K562 (cell line): Measurements from ENCODE around the gene ROBO2. TPM values are rescaled to one million over a fixed set of nuclear protein-coding genes. Genes with fewer than 3 reads are reported as not detected.

Experiments
- ATAC-seq: fragments of 200-7000 bp; cut with Tn5 transposase; 3 replicates; pipeline ENCODE4 v1.9.1; 2020; ENCODE audit warnings: moderate library complexity
- BruUV-seq: library from RNA; stranded (reverse); fragments of 400-500 nt; replicated peaks from 2 replicates; lab custom pipeline; 2021; lab: Mats Ljungman, UMichigan
- CTCF ChIA-PET: fragments of 300-600 bp; formaldehyde crosslinking; extraction: SDS; loops from one replicate; lab custom pipeline; 2021; ENCODE audit warnings: low intra/inter-chr PET ratio; lab: Yijun Ruan, JAX
- POLR2A ChIA-PET: fragments of 300-600, 350-650 bp; sonication (Branson Sonifier 250); formaldehyde crosslinking; extraction: SDS; loops from one replicate; lab custom pipeline; 2021; ENCODE audit warnings: antibody characterized with exemption, inconsistent platforms; lab: Yijun Ruan, JAX
- DNase-seq, 4 experiments: peaks; one replicate each; pipeline versions ENCODE4 v3.0.0 to v3.0.0-alpha.2; 2011 to 2018; ENCODE audit warnings: low spot score in 3 of 4, mixed read lengths in 3 of 4; ENCODE audit errors: extremely low read depth in 1 of 4
- FAIRE-seq: peaks from 2 replicates; lab custom pipeline; 2011; peaks lifted over from hg19 to GRCh38; lab: Jason Lieb, UNC
- H2AFZ ChIP-seq: 2 replicates; pipeline ENCODE4 v1.6.0; 2011; ENCODE audit warnings: low read depth, low read length, control low read depth, inconsistent platforms
- H3K27ac ChIP-seq: fragments of 200-600 bp; 3 replicates; pipeline ENCODE4 v1.8.0; 2011; ENCODE audit warnings: low read depth, mild to moderate bottlenecking, control low read depth, inconsistent platforms, low read length, moderate library complexity, mixed read lengths; ENCODE audit errors: extremely low read depth
- H3K27me3 ChIP-seq, 2 experiments: fragments of 300-600 bp in 1 of 2; 2 replicates in 1 of 2; 3 replicates in 1 of 2; pipeline versions ENCODE4 v1.6.0 to v1.8.0; 2011; ENCODE audit warnings: inconsistent platforms in 2 of 2, low read length in 2 of 2, mild to moderate bottlenecking in 1 of 2, mixed read lengths in 1 of 2, moderate library complexity in 1 of 2; ENCODE audit not compliant: control insufficient read depth in 2 of 2, insufficient read depth in 2 of 2
- H3K36me3 ChIP-seq: fragments of 300-600 bp; 3 replicates; pipeline ENCODE4 v1.8.0; 2011; ENCODE audit warnings: mild to moderate bottlenecking, low read length, inconsistent platforms; ENCODE audit not compliant: control insufficient read depth, insufficient read depth
- H3K4me1 ChIP-seq, 2 experiments: fragments of 200-600 bp in 1 of 2; replicated peaks in 1 of 2; 2 replicates in 1 of 2; 3 replicates in 1 of 2; pipeline versions ENCODE4 v1.5.1 to v1.8.0; 2011; ENCODE audit warnings: inconsistent platforms in 2 of 2, low read length in 2 of 2, mild to moderate bottlenecking in 1 of 2, mixed read lengths in 1 of 2, moderate library complexity in 1 of 2; ENCODE audit not compliant: control insufficient read depth in 2 of 2, insufficient read depth in 2 of 2
- H3K4me2 ChIP-seq: 2 replicates; pipeline ENCODE4 v1.6.1; 2011; ENCODE audit warnings: low read length, control low read depth, inconsistent platforms, mixed read lengths; ENCODE audit not compliant: insufficient read depth
- H3K4me3 ChIP-seq: fragments of 200-600 bp; sonication (generic), shearing (Covaris generic); 2 replicates; pipeline ENCODE4 v1.5.1; 2016; ENCODE audit warnings: control low read depth, inconsistent platforms
- H3K79me2 ChIP-seq: fragments of 200-600 bp; 3 replicates; pipeline ENCODE4 v1.8.0; 2011; ENCODE audit warnings: low read length, inconsistent platforms; ENCODE audit not compliant: control insufficient read depth, insufficient read depth
- H3K9ac ChIP-seq, 2 experiments: 2 replicates each; pipeline versions ENCODE4 v1.6.0 to v1.6.1; 2011; ENCODE audit warnings: low read depth in 2 of 2, low read length in 2 of 2, control low read depth in 1 of 2, inconsistent platforms in 1 of 2, mild to moderate bottlenecking in 1 of 2, mixed read lengths in 1 of 2; ENCODE audit not compliant: insufficient read depth in 1 of 2
- H3K9me1 ChIP-seq: one replicate; pipeline ENCODE4 v1.6.0; 2011; ENCODE audit warnings: inconsistent platforms, mild to moderate bottlenecking, low read length, moderate library complexity; ENCODE audit not compliant: control insufficient read depth, insufficient read depth
- H3K9me3 ChIP-seq: replicated peaks from 2 replicates; pipeline ENCODE4 v1.5.1; 2011; ENCODE audit warnings: low read depth, low read length, inconsistent platforms; ENCODE audit not compliant: control insufficient read depth, insufficient read depth
- H4K20me1 ChIP-seq: replicated peaks from 2 replicates; pipeline ENCODE4 v1.6.1; 2011; ENCODE audit warnings: low read length, inconsistent platforms, mixed read lengths; ENCODE audit not compliant: control insufficient read depth, insufficient read depth
- CEBPB ChIP-seq: fragments of 450-650 bp; IDR thresholded peaks from 2 replicates; pipeline ENCODE4 v1.6.1; 2016; ENCODE audit warnings: missing genetic modification characterization, missing compliant biosample characterization
- CEBPG ChIP-seq, 3 experiments: fragments of 200-800 bp in 1 of 3; sonication (Bioruptor generic) in 1 of 3; sonication (generic) in 1 of 3; formaldehyde crosslinking in 1 of 3; IDR thresholded peaks in 2 of 3; conservative IDR thresholded peaks in 1 of 3; 2 replicates each; pipeline versions ENCODE4 v1.6.1 to v1.8.0; 2016 to 2022; ENCODE audit warnings: missing compliant biosample characterization in 2 of 3, missing genetic modification characterization in 2 of 3, mild to moderate bottlenecking in 1 of 3, missing genetic modification reagents in 1 of 3
- KLF1 ChIP-seq: fragments of 450-650 bp; IDR thresholded peaks from 2 replicates; pipeline ENCODE4 v1.6.1; 2016; ENCODE audit warnings: missing genetic modification characterization, missing compliant biosample characterization
- MCM2 ChIP-seq: fragments of 450-650 bp; IDR thresholded peaks from 2 replicates; pipeline ENCODE4 v1.6.1; 2017; ENCODE audit warnings: low read depth, mild to moderate bottlenecking
- MCM3 ChIP-seq: fragments of 450-650 bp; IDR thresholded peaks from 2 replicates; pipeline ENCODE4 v1.6.1; 2016
- MEIS2 ChIP-seq: fragments of 450-650 bp; IDR thresholded peaks from 2 replicates; pipeline ENCODE4 v1.6.1; 2014; ENCODE audit warnings: mild to moderate bottlenecking; ENCODE audit not compliant: partially characterized antibody
- POLR2H ChIP-seq: IDR thresholded peaks from 2 replicates; pipeline ENCODE4 v1.6.1; 2016; ENCODE audit warnings: missing genetic modification characterization, low read depth, mild to moderate bottlenecking, control low read depth, missing compliant biosample characterization, moderate library complexity
- RAD51 ChIP-seq: fragments of 450-650 bp; IDR thresholded peaks from 2 replicates; pipeline ENCODE4 v1.7.1; 2016; ENCODE audit warnings: low read depth, mild to moderate bottlenecking, borderline replicate concordance
- XRCC3 ChIP-seq: fragments of 450-650 bp; IDR thresholded peaks from 2 replicates; pipeline ENCODE4 v1.6.1; 2017; ENCODE audit warnings: mild to moderate bottlenecking, moderate library complexity
- ZNF780A ChIP-seq: fragments of 250-450 bp; sonication (Bioruptor Pico); IDR thresholded peaks from 2 replicates; pipeline ENCODE4 v1.5.0; 2021; ENCODE audit warnings: mild to moderate bottlenecking
- WGBS: fragments of 100-300 bp; shearing (Covaris generic); methylation state at CpG from one replicate; pipeline ENCODE4 v1.1.6; 2016; ENCODE audit warnings: low coverage, mixed read lengths; ENCODE audit not compliant: insufficient coverage; ENCODE audit errors: missing lambda C conversion rate; 5-methylcytosine and 5-hydroxymethylcytosine counted together
- in situ Hi-C: fragments of 300-500 bp; cut with MboI; formaldehyde crosslinking; loops from 4 replicates; pipeline ENCODE4 v1.15.0; 2018; ENCODE audit warnings: inconsistent platforms, mixed read lengths
- intact Hi-C: fragments of 100-400 bp; cut with micrococcal nuclease; formaldehyde crosslinking; loops from 2 replicates; pipeline ENCODE4 v1.14.2; 2022
- polyA plus RNA-seq, 8 experiments: library from polyadenylated mRNA; depleted of rRNA in 4 of 8; stranded (reverse) in 5 of 8; unstranded in 3 of 8; fragments of >200 nt; fragmentation: Nextera tagmentation in 2 of 8; fragmentation: Illumina TruSeq in 1 of 8; extraction: Ambion mirVana in 2 of 8; extraction: Trizol in 1 of 8; gene quantifications; 2 replicates each; pipeline versions ENCODE4 v1.2.1 to v1.2.3, GENCODE V29; 2011 to 2014; ENCODE audit warnings: inconsistent platforms in 1 of 8, missing spikeins in 1 of 8
- total RNA-seq, 7 experiments: library from RNA; depleted of rRNA in 6 of 7; stranded (reverse); fragments of >200 nt in 6 of 7; fragmentation: Illumina TruSeq in 2 of 7; extraction: Trizol in 2 of 7; gene quantifications; 2 replicates each; pipeline versions ENCODE4 v1.2.1 to v1.2.3, GENCODE V29; 2011 to 2021; ENCODE audit warnings: low replicate concordance in 1 of 7
- TF ChIP-seq, protein P1 (sequence below): fragments of 200-600 bp; sonication (generic); IDR thresholded peaks from one replicate; pipeline ENCODE4 v1.6.1; 2012; ENCODE audit warnings: mild to moderate bottlenecking, low read depth, low read length, inconsistent platforms

Gene ROBO2
- total and polyA plus RNA-seq, 9 of the 15 experiments (the other 6 are each of a cell fraction or from before 2014, with no cell fraction given) = 0.84 to 3.0 (median 1.7) TPM

DNA sequence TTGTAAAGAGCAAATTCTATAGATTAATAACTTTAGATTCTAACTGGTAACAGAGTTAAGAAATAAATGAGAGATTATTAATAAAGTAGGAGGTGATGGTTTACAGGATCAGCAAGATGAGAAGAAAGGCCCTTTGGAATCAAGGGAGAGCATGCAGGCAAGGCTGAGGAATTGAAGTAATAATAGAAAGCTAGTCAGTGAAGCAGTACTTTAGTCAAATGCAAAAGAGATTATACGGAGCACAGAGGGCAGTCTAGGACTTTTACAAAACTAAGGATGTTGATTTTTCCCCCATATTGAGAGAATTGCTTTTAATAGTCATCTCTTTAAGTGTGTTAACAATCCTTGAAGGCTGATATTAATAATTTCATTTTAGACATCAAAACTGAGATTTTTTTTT is 146.4 kb downstream of the ROBO2 start (continued):
- no peak for TF ChIP-seq KLF1 (tag)

DNA sequence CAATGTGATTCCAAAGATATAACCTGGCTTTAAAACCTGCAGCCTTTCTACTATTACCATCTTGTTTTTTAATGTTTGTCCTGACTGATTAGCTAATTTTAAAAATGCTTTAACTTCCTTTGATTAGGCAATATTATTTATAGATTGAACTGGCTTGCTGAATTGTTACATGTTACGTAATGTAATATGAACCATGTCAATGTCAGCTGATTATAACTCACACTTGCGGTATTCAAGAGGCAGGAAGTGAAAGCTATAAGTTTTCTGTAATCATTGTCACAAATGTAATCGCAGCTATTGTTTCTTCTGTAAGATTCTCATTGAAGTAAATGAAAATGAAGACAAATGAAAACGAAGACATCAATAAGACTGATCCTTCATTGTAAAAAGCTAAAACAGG is 146.8 kb downstream of the ROBO2 start:
- Histone ChIP-seq H3K9ac (no peak overlapping the region), H2AFZ (no peak overlapping the region), H3K79me2 (no peaks in the 10 kb centered on the region), H3K36me3 (no peaks in the 10 kb centered on the region), H3K9me1 (no peaks in the 10 kb centered on the region), H4K20me1 (no peaks in the 10 kb centered on the region), H3K4me3 (no peak overlapping the region), H3K27me3 (no peaks in the 10 kb centered on the region), H3K9me3 (no peaks in the 10 kb centered on the region), H3K4me1 (peaks cover 0 to 10% of the 10 kb centered on the region in 2 experiments; a peak in 2 of 5 replicates), H3K4me2 (no peak overlapping the region), H3K27ac (no peak overlapping the region)
- in situ Hi-C loops (no loop called here), intact Hi-C loops (no loop called here)
- ChIA-PET CTCF (no interaction called here), POLR2A (no interaction called here)
- no peak for DNase-seq
- BruUV-seq = no TSS peak
- no peak for FAIRE-seq
- ATAC-seq = no peak
- WGBS = 3% methylated on average over 4 of the region's 4 CpGs
- TF ChIP-seq MCM3 = no peak
- TF ChIP-seq MCM2 = no peak
- peak; percentile 70 for TF ChIP-seq MEIS2
- TF ChIP-seq XRCC3 = no peak
- no peak for TF ChIP-seq CEBPG (CRISPR knock-in tag; IDR thresholded peaks at IDR 0.05)
- peak; percentile 70 to 85 for TF ChIP-seq CEBPG (tag; conservative IDR thresholded peaks at IDR 0.05 in 1 of 2, IDR thresholded peaks at IDR 0.05 in 1 of 2)
- peak; percentile 59; the same call in 1 of the 2 replicates for TF ChIP-seq CEBPB (tag)
- TF ChIP-seq POLR2H (tag) = no peak
- no peak for TF ChIP-seq RAD51
- TF ChIP-seq, protein P1, sequence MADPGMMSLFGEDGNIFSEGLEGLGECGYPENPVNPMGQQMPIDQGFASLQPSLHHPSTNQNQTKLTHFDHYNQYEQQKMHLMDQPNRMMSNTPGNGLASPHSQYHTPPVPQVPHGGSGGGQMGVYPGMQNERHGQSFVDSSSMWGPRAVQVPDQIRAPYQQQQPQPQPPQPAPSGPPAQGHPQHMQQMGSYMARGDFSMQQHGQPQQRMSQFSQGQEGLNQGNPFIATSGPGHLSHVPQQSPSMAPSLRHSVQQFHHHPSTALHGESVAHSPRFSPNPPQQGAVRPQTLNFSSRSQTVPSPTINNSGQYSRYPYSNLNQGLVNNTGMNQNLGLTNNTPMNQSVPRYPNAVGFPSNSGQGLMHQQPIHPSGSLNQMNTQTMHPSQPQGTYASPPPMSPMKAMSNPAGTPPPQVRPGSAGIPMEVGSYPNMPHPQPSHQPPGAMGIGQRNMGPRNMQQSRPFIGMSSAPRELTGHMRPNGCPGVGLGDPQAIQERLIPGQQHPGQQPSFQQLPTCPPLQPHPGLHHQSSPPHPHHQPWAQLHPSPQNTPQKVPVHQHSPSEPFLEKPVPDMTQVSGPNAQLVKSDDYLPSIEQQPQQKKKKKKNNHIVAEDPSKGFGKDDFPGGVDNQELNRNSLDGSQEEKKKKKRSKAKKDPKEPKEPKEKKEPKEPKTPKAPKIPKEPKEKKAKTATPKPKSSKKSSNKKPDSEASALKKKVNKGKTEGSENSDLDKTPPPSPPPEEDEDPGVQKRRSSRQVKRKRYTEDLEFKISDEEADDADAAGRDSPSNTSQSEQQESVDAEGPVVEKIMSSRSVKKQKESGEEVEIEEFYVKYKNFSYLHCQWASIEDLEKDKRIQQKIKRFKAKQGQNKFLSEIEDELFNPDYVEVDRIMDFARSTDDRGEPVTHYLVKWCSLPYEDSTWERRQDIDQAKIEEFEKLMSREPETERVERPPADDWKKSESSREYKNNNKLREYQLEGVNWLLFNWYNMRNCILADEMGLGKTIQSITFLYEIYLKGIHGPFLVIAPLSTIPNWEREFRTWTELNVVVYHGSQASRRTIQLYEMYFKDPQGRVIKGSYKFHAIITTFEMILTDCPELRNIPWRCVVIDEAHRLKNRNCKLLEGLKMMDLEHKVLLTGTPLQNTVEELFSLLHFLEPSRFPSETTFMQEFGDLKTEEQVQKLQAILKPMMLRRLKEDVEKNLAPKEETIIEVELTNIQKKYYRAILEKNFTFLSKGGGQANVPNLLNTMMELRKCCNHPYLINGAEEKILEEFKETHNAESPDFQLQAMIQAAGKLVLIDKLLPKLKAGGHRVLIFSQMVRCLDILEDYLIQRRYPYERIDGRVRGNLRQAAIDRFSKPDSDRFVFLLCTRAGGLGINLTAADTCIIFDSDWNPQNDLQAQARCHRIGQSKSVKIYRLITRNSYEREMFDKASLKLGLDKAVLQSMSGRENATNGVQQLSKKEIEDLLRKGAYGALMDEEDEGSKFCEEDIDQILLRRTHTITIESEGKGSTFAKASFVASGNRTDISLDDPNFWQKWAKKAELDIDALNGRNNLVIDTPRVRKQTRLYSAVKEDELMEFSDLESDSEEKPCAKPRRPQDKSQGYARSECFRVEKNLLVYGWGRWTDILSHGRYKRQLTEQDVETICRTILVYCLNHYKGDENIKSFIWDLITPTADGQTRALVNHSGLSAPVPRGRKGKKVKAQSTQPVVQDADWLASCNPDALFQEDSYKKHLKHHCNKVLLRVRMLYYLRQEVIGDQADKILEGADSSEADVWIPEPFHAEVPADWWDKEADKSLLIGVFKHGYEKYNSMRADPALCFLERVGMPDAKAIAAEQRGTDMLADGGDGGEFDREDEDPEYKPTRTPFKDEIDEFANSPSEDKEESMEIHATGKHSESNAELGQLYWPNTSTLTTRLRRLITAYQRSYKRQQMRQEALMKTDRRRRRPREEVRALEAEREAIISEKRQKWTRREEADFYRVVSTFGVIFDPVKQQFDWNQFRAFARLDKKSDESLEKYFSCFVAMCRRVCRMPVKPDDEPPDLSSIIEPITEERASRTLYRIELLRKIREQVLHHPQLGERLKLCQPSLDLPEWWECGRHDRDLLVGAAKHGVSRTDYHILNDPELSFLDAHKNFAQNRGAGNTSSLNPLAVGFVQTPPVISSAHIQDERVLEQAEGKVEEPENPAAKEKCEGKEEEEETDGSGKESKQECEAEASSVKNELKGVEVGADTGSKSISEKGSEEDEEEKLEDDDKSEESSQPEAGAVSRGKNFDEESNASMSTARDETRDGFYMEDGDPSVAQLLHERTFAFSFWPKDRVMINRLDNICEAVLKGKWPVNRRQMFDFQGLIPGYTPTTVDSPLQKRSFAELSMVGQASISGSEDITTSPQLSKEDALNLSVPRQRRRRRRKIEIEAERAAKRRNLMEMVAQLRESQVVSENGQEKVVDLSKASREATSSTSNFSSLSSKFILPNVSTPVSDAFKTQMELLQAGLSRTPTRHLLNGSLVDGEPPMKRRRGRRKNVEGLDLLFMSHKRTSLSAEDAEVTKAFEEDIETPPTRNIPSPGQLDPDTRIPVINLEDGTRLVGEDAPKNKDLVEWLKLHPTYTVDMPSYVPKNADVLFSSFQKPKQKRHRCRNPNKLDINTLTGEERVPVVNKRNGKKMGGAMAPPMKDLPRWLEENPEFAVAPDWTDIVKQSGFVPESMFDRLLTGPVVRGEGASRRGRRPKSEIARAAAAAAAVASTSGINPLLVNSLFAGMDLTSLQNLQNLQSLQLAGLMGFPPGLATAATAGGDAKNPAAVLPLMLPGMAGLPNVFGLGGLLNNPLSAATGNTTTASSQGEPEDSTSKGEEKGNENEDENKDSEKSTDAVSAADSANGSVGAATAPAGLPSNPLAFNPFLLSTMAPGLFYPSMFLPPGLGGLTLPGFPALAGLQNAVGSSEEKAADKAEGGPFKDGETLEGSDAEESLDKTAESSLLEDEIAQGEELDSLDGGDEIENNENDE = no peak
- no peak for TF ChIP-seq ZNF780A (CRISPR knock-in tag)
